T-helper 17 cell (primary cell): ENCODE measurements around the gene HMCN1. TPM values are rescaled to one million over a fixed set of nuclear protein-coding genes. Genes with fewer than 3 reads are reported as not detected.

Experiments
- ATAC-seq: fragments of 150-1000 bp; cut with Tn5 transposase; 2 replicates; pipeline ENCODE4 v1.10.0; 2021; ENCODE audit warnings: mild to moderate bottlenecking, moderate library complexity
- DNase-seq, 3 donors: peaks; one replicate each; pipeline versions ENCODE4 v3.0.0 to v3.0.0-alpha.2; 2020 to 2021
- H3K9me3 ChIP-seq: one replicate; pipeline ENCODE4 v1.7.0; 2013; ENCODE audit warnings: low read length, mild to moderate bottlenecking; ENCODE audit not compliant: control insufficient read depth, poor library complexity, severe bottlenecking
- H3K27ac Mint-ChIP-seq: one replicate; pipeline ENCODE4 v1.8.0; 2022; ENCODE audit warnings: mild to moderate bottlenecking, moderate library complexity, mixed read lengths
- H3K27me3 Mint-ChIP-seq: one replicate; pipeline ENCODE4 v1.8.0; 2022; ENCODE audit warnings: mixed read lengths
- H3K36me3 Mint-ChIP-seq: one replicate; pipeline ENCODE4 v1.8.0; 2022; ENCODE audit warnings: low read depth, mixed read lengths
- H3K4me1 Mint-ChIP-seq: one replicate; pipeline ENCODE4 v1.8.0; 2022; ENCODE audit warnings: mild to moderate bottlenecking, mixed read lengths
- H3K4me3 Mint-ChIP-seq: one replicate; pipeline ENCODE4 v1.8.0; 2022; ENCODE audit warnings: mild to moderate bottlenecking, moderate library complexity, mixed read lengths
- total RNA-seq, 4 donors: library from RNA in 2 of 4; stranded (reverse) in 2 of 4; gene quantifications; one replicate each; pipeline ENCODE4 v1.2.3 and lab custom pipeline; 2022 to 2026

The HMCN1 gene
- total RNA-seq, 2 donors from 2014 or later = 0.05 to 0.57 TPM

DNA sequence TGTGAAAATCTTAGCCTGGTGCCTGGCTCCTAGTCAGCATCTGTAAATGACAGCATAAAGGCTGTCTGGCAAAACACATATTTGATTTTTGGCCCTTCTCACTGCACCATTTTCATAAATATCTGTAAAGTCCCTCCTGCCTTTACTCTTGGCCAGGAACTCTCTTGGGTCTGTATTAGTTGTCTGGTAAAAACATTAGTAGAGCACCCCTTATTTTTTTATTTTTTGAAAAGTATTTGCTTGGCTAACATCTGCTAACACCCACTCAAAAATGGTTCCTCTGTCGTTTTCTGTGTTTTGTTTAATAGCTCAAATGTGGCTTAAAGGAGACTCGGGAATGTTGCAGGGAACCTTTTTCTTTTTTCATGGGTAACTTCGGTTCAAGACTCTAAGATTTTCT, 293.4 kb downstream of the HMCN1 start:
- Mint-ChIP-seq H3K4me1 (no peaks in the 10 kb centered on the region), H3K36me3 (no peaks in the 10 kb centered on the region), H3K27ac (no peak overlapping the region), H3K4me3 (no peak overlapping the region), H3K27me3 (no peaks in the 10 kb centered on the region)
- DNase-seq (no peak), ATAC-seq (no peak)
- no peaks in the 10 kb centered on the region for H3K9me3 ChIP-seq

DNA sequence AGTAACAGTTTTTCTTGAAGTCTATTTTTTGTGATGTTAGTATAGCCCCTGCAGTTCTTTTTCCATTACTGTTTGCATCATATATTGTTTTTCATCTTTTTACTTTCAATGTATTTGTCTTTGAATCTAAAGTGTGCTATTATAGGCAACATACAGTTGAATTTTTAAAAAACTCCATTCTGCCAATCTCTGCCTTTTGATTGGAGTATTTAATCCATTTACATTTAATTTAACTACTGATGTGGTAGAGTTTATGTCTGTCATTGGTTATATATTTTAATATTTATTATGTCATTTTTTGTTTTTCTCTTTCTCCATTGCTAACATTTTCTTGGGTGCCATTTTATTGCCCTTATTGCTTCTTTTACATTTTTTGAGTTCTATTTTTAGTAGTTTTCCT, 296.3 kb downstream of the HMCN1 start:
- Mint-ChIP-seq H3K27ac (no peak overlapping the region), H3K4me1 (no peaks in the 10 kb centered on the region), H3K4me3 (no peak overlapping the region), H3K36me3 (no peaks in the 10 kb centered on the region), H3K27me3 (no peaks in the 10 kb centered on the region)
- ATAC-seq (no peak), DNase-seq (no peak)
- H3K9me3 ChIP-seq = no peaks in the 10 kb centered on the region

DNA sequence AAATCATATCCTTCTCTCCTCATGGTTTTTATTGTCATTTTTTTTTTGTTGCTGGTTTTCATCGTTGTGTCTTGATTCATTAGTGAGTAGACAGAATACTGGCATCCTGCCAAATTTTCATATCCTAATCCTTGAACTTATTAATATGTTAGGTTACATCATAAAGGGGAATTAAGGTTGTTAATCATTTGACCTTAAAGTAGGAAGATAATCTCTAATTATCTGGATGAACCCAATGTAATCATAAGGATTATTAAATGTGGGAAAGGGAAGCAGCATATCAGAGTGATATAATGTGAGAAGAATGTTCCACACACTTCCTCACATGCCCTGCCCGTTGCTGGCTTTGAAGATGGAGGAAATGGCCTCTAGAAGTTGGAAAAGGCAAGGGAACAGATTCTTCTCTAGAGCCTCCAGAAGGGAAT, 299.7 kb downstream of the HMCN1 start:
- Mint-ChIP-seq H3K4me1 (no peaks in the 10 kb centered on the region), H3K27ac (no peak overlapping the region), H3K27me3 (peaks cover 2% of the 10 kb centered on the region), H3K4me3 (no peak overlapping the region), H3K36me3 (no peaks in the 10 kb centered on the region)
- no peaks in the 10 kb centered on the region for H3K9me3 ChIP-seq
- DNase-seq = no peak
- no peak for ATAC-seq

DNA sequence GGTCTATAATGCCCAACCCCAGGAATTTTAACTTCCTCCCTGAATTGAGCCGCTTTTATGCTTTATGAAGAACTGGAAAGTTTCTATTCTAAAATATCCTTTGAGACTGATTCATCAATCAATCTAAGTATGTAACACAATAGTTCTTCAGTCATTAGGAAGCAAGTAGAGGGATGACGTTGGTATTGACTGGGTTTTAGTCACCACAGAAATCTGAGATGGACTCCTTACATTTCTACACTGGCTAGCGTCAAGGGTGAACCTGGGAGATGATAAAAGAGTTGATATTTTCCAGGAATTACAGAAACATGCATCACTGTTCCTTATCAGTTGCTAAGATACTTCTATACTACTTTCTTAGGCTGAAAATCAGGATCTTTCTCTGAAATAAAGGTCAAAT, 308.0 kb downstream of the HMCN1 start:
- H3K4me1 Mint-ChIP-seq = no peaks in the 10 kb centered on the region
- H3K9me3 ChIP-seq = no peaks in the 10 kb centered on the region
- H3K4me3 Mint-ChIP-seq = no peak overlapping the region
- DNase-seq = no peak
- peaks cover 5% of the 10 kb centered on the region for H3K27me3 Mint-ChIP-seq
- ATAC-seq = no peak
- no peak overlapping the region for H3K27ac Mint-ChIP-seq
- no peaks in the 10 kb centered on the region for H3K36me3 Mint-ChIP-seq

DNA sequence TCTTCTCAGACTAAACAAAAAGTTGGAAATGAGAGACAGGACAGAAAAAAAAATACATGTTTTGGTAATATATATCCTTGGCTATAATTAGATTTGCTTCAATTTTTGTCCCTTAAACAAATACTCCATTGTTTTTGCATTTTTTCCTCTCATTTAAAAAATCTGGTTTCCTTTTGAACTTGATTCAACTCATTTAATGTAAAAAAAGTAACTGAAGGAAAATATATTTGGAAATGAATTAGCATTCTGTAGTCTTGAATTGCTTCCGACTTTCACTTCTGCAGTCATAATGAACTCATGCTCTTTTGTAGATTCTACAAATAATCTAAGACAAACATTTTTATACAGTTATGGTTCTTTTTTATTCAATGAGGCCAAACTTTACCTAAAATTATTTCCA, 309.1 kb downstream of the HMCN1 start:
- H3K27ac Mint-ChIP-seq = no peak overlapping the region
- H3K36me3 Mint-ChIP-seq = no peaks in the 10 kb centered on the region
- no peak overlapping the region for H3K4me3 Mint-ChIP-seq
- ATAC-seq = no peak
- peaks cover 5% of the 10 kb centered on the region for H3K27me3 Mint-ChIP-seq
- DNase-seq = no peak
- no peaks in the 10 kb centered on the region for H3K9me3 ChIP-seq
- no peaks in the 10 kb centered on the region for H3K4me1 Mint-ChIP-seq

DNA sequence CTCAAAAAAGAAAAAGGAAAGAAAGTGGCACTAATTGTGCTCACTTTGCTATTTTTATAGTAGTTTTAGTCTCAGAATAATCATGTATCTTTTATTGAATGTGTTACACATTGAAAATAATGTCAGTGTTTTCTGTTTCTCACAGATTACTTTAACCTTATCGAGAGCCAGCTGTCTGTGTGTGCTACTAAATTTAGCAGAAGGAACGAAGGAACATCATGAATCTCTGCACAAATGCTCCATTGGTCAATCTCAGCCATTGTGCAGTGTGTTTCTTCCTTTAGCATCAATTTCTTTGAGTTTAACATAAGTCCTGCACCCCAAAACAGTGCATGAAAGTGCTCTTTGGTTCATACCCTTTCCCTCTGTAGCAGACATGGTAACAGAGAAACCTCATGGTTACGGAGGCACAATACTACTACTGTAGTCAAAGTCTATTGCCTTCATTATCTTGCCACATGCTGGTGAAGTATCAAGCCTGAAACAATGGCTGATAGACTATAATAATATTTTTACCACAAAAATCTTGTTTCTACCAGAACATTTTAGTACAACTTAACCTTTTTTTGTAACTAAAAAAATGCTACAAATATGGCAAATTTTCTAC, 310.0 kb downstream of the HMCN1 start:
- H3K9me3 ChIP-seq = no peaks in the 10 kb centered on the region
- Mint-ChIP-seq H3K36me3 (no peaks in the 10 kb centered on the region), H3K27ac (no peak overlapping the region), H3K4me1 (no peaks in the 10 kb centered on the region), H3K27me3 (no peaks in the 10 kb centered on the region), H3K4me3 (no peak overlapping the region)
- DNase-seq = no peak
- ATAC-seq = no peak

DNA sequence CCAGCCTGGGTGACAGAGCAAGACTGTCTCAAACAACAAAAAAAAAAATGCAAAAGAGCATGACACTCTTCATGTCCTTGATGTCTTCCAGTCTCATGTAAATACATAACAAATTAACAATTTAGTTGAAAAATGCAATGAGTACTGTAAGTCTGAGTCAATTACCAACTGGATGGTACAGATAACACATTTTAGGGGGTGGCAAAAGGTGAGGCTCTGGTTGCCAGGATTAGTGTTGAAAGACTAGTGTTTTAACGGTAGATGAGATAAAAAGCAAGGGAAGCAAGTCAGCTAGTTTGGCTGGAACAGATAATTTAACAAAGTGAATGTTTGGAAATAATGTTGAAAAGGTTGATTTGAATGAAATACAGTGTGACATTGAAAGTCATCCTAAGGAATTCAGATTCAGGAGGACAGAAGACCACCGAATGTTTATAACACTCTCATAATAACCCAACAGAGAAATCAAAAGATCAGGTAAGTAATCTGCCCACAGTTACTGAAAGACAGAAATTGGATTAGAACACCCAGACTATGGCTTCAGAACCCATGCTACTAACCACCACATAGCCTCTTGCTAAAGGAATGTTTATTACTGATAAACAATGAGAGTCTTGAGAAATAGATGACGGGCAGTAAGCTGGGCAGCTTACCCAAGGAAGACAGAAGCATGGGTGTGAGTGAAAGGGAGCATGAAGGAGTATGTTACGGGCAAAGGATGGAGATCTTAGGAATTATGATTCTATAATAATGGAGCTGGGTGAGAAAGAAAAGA, 312.4 kb downstream of the HMCN1 start:
- no peak for DNase-seq
- Mint-ChIP-seq H3K4me3 (no peak overlapping the region), H3K27ac (no peak overlapping the region), H3K36me3 (no peaks in the 10 kb centered on the region), H3K4me1 (no peaks in the 10 kb centered on the region), H3K27me3 (no peaks in the 10 kb centered on the region)
- H3K9me3 ChIP-seq = no peaks in the 10 kb centered on the region
- ATAC-seq = no peak

DNA sequence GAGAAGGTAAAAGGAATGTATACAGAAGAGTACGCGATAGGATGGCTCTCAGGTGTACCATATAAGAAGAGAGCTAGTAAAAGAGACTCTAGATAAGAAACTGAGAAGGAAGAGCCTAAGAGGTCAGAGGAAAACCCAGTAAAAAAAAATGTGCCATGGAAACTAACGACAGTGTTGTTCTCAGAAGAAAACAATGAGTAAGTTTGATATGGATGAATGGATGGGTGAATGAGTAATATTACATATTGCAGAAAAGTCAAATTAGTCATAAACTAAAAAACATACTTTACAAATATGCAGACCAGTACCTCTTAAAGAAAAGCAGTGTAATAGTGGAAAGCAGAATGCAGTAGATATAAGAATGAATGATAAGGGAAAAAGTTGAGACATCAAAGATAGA, 316.2 kb downstream of the HMCN1 start:
- H3K36me3 Mint-ChIP-seq = no peaks in the 10 kb centered on the region
- no peak for DNase-seq
- H3K4me1 Mint-ChIP-seq = no peaks in the 10 kb centered on the region
- H3K27ac Mint-ChIP-seq = no peak overlapping the region
- ATAC-seq = no peak
- no peaks in the 10 kb centered on the region for H3K9me3 ChIP-seq
- no peaks in the 10 kb centered on the region for H3K27me3 Mint-ChIP-seq
- no peak overlapping the region for H3K4me3 Mint-ChIP-seq

DNA sequence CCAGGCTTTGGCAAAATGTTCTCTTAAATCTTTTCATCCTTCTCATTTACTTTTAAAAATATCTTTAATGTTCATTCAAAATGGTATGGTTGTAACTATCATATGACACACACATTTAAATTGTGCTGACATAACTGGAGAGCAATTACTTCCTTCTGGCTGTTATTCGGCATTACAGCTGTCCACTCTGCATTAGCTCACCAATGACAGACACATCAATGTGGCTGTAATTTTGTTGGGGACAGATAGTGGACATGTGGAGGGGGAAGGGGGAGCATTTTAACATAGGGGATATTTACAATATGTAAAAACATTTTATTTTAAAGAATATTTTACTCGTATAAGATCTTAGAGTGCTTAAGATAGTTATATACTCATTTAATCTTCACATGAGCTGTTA, 319.8 kb downstream of the HMCN1 start:
- H3K36me3 Mint-ChIP-seq = no peaks in the 10 kb centered on the region

DNA sequence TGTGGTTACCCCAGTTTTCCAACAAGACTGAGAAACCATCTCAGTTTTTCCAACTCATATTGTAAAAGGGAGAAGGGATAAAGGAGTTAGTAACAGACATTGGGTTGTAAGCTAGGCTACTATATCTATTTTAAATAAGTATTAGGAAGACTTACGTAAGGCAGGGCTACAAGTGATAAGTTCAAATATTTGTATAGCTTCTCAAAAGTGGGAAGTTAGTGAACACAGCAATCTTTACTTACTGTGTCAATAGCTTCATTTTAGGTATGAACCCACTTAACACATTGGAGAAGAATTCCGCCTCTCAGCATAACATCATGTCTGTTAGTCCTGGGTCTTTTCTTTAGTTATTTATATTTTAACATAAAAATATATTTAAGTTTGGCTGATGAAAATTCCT, 320.7 kb downstream of the HMCN1 start:
- no peaks in the 10 kb centered on the region for H3K9me3 ChIP-seq
- H3K4me3 Mint-ChIP-seq = no peak overlapping the region
- no peaks in the 10 kb centered on the region for H3K4me1 Mint-ChIP-seq
- H3K36me3 Mint-ChIP-seq = no peaks in the 10 kb centered on the region
- peaks cover 5% of the 10 kb centered on the region for H3K27me3 Mint-ChIP-seq
- no peak overlapping the region for H3K27ac Mint-ChIP-seq
- DNase-seq = no peak
- no peak for ATAC-seq

More for the DNA sequence above, 319.8 kb downstream of the HMCN1 start:
- Mint-ChIP-seq H3K27me3 (peaks cover 5% of the 10 kb centered on the region), H3K27ac (no peak overlapping the region), H3K4me3 (no peak overlapping the region), H3K4me1 (no peaks in the 10 kb centered on the region)
- DNase-seq = no peak
- no peaks in the 10 kb centered on the region for H3K9me3 ChIP-seq
- ATAC-seq = no peak

DNA sequence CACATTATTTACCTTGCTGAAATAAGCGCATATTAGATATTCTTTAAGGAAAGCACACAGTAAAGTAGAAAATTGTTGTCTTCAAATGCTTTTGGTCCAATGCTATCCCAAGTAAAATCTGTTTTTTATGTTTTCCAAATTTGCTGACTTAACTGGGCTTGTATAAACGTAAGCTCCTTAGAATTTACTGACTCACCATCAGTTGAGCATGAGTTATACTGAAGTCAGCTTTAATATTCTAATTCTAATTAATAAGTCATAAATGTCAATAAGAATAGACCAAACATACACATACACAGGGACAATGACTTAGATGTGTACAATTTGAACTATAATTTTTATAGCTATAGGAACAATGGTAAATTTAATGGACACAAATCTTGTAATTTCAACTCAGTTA, 321.7 kb downstream of the HMCN1 start:
- Mint-ChIP-seq H3K27ac (no peak overlapping the region), H3K4me3 (no peak overlapping the region)

DNA sequence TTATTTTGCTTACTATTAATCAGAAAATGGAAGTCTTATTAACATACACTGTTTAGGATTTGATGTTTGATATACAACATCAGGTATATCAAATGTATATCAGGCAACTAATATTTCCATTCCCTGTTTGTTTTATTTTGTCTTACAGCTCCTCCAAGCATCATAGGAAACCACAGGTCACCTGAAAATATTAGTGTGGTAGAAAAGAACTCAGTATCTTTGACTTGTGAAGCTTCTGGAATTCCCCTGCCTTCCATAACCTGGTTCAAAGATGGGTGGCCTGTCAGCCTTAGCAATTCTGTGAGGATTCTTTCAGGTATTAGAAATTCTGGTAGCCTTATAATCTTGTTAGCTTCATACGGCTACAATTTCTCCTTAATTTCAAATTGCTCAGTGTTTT, 322.9 kb downstream of the HMCN1 start:
- H3K9me3 ChIP-seq = no peaks in the 10 kb centered on the region
- Mint-ChIP-seq H3K4me3 (no peak overlapping the region), H3K27me3 (peaks cover 5% of the 10 kb centered on the region), H3K4me1 (no peaks in the 10 kb centered on the region), H3K36me3 (no peaks in the 10 kb centered on the region), H3K27ac (no peak overlapping the region)
- no peak for ATAC-seq
- no peak for DNase-seq

More for the DNA sequence above, 321.7 kb downstream of the HMCN1 start:
- ATAC-seq (no peak), DNase-seq (no peak)
- no peaks in the 10 kb centered on the region for H3K4me1 Mint-ChIP-seq
- H3K27me3 Mint-ChIP-seq = peaks cover 5% of the 10 kb centered on the region
- H3K36me3 Mint-ChIP-seq = no peaks in the 10 kb centered on the region
- H3K9me3 ChIP-seq = no peaks in the 10 kb centered on the region

DNA sequence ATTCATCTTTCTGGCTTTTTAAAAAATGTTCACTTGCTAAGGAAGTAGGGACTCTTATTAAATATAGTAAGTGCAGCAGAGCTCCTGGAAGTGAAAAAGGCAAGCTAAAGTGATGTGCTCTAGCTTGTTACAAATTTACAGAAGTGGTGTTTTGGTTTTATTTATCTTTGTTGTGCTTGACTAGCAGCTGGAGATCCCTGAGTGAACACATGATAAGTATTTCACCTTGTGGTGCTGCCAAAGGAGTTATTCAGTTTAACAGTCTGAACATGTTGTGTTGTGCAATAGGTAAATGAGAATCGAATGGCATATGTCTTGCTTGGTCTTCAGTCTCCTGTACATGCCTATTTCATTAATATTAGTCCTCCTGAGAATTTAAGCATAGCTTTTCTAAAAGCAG, 325.1 kb downstream of the HMCN1 start:
- no peaks in the 10 kb centered on the region for H3K4me1 Mint-ChIP-seq
- no peak overlapping the region for H3K27ac Mint-ChIP-seq
- ATAC-seq = no peak
- no peaks in the 10 kb centered on the region for H3K36me3 Mint-ChIP-seq
- no peak for DNase-seq
- H3K9me3 ChIP-seq = no peaks in the 10 kb centered on the region
- H3K27me3 Mint-ChIP-seq = peaks cover 5% of the 10 kb centered on the region
- no peak overlapping the region for H3K4me3 Mint-ChIP-seq

DNA sequence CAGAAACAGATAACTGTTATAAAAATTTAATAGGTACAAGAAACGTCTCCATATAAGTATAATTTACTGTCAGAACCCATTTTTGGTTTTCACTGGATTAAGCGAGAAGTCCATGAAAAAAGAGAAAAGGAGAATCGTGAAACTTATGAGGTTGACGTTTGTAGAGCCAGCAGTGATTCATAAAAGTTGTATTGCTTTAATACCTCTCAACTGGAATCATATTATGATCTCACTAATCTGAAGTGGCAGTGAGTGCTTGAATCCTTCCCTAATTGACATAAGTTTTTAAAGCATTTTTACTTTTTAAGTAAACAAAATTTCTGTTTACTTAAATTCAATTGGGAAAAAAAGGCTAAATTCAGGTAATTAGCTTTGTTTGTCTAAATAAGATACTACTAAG, 325.6 kb downstream of the HMCN1 start:
- Mint-ChIP-seq H3K27ac (no peak overlapping the region), H3K4me3 (no peak overlapping the region), H3K36me3 (no peaks in the 10 kb centered on the region), H3K4me1 (no peaks in the 10 kb centered on the region), H3K27me3 (peaks cover 5% of the 10 kb centered on the region)
- ATAC-seq (no peak), DNase-seq (no peak)
- H3K9me3 ChIP-seq = no peaks in the 10 kb centered on the region
